ENCODE results near the gene FXYD1.
A peak's percentile ranks its signal among the peaks of the same experiment; 100 is the strongest.

FXYD1 gene

GRCh38 chr19:35107545-35107944, 31.1 kb upstream of the FXYD1 start:
- no peak for DNase-seq (ENCODE audit: low read depth in 3 of 3)

- DNase-seq (ENCODE audit: low read depth in 3 of 3), result no peak
These were observed 29.9 kb upstream of the FXYD1 start for GRCh38 chr19:35108730-35109129.

DNA sequence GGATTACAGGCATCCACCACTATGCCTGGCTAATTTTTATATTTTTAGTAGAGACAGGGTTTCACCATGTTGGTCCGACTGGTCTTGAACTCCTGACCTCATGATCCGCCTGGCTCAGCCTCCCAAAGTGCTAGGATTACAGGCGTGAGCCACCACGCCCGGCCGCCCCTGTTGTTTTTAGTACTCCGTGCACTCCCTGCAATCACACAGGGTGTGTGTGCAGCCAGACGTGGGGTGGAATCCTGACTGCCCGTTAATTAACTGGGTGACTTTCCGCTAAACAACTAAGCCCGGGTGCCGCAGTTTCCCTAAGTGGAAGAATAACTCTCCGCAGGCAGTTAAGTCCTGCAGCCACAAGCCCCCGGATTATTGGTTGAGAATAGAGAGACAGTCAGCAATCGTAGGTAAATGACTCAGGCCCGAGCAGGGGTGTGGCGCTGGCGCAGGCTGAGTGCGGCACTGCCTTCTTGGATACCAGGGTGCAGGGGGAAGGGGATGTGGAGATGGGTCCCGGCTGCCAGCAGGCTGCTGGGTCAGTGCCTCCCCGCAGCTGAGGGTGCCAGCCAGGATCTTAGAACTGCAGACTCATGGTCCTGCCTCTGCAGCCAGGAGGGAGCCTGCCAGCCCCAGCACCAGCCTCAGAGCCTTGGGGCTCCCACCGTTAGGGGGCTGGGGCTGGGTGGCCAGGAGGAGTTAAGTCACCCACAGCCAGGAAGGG, 29.1 kb upstream of the FXYD1 start:
- DNase-seq (ENCODE audit: low read depth in 3 of 3), result no peak

DNA sequence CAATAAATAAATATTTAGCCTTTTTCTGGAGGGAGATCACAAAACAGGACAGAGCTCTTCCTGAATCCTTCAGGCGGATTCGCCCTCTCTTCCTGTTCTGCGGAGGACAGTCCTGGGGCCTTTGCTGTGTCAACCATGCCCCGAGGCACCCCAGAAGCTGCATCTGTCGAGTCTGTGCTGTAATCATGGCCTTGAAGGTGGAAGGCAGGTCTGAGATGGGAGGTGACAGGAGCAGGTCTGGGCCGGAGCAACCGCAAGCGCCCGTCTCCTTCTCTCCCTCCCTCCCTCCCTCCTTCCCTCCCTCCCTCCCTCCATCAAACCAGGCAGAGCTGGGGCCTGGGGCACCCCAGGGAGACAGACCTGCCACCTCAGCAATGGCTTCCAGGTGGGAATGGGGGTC, 27.6 kb upstream of the FXYD1 start:
- no peak for DNase-seq (ENCODE audit: low read depth in 3 of 3)

DNA sequence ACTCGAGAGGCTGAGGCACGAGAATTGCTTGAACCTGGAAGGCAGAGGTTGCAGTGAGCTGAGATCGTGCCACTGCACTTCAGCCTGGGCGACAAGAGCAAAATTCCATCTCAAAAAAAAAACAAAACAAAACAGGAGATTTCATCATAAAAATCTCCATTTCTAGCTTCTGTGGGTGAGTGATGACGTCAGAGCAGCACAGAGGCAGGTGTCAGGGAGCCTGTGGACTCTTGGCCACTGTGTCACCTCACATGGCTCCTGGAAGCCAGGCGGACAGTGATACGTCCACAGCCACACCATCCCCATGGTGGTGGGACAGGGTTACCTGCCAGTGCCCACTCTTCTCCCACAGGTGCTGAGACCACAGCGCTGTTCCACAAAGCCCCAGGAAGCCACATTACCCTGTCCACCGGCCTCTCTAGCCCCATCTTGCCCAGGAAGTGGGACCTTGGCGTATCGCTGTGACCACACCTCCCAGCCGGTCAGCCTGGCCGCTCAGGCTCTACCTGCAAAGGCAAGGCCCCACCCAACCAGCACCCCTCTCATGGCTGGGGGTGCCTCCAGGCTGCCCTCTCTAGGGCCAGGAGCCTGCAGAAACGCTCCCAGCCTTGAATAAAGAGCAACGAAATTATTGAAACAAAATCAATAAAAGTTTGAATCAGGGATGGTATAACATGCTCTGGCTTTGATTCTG, 25.5 kb upstream of the FXYD1 start:
- DNase-seq (ENCODE audit: low read depth in 3 of 3), result no peak

DNA sequence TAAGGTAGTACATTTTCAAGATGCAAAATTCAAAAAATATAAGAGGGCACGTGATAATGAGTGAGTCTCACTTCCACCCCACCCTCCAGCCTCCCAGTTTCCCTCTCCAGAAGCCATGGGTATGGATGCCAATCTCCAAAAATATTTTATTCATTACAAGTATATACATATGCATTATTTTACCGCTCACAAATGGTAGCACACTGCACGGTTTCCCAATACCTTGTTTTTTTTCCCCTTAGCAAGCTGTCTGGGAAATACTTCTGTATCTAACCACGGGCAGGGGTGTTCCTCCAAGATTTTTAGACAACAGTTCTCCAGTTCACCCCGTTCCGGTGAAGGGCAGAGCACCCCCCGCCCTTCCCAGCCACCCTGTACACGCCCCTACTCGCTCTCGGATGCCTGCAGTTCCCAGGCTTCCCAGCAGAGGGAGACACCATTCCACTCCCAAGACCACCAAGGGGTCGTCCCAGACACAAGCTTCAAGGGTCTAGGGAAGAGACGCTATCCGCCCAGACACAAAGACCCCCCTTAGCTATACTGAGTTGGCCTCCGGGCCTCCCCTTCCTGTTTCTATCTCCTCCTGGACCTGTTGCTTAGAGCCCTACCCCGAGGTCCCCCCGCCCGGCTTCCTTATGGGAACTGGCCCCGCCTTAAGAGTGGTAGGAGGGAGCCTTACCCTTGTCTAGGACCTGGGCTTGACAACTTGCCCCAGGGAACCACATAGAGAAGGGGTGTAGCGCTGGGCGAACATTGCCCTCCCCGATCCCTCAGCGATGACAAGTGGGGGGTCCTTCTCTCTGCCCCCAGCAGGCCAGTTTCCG, 24.1 kb upstream of the FXYD1 start:
- peak; percentile 40 to 59 (median 41) for DNase-seq (ENCODE audit: low read depth in 3 of 3)

- DNase-seq (ENCODE audit: low read depth in 3 of 3), result no peak
These were observed 23.3 kb upstream of the FXYD1 start, which contains the start of gene FXYD3 for GRCh38 chr19:35115177-35115951. Gene FXYD3 (plus strand): TSS chr19:35115823. CDS start chr19:35119377, 3,554 bp downstream.

GRCh38 chr19:35116072-35116801, 22.4 kb upstream of the FXYD1 start:
- no peak for DNase-seq (ENCODE audit: low read depth in 3 of 3)

- no peak for DNase-seq (ENCODE audit: low read depth in 3 of 3)
These were observed 21.5 kb upstream of the FXYD1 start for GRCh38 chr19:35117116-35117515.

- no peak for DNase-seq (ENCODE audit: low read depth in 3 of 3)
These were observed 20.8 kb upstream of the FXYD1 start for GRCh38 chr19:35117799-35118198.

DNA sequence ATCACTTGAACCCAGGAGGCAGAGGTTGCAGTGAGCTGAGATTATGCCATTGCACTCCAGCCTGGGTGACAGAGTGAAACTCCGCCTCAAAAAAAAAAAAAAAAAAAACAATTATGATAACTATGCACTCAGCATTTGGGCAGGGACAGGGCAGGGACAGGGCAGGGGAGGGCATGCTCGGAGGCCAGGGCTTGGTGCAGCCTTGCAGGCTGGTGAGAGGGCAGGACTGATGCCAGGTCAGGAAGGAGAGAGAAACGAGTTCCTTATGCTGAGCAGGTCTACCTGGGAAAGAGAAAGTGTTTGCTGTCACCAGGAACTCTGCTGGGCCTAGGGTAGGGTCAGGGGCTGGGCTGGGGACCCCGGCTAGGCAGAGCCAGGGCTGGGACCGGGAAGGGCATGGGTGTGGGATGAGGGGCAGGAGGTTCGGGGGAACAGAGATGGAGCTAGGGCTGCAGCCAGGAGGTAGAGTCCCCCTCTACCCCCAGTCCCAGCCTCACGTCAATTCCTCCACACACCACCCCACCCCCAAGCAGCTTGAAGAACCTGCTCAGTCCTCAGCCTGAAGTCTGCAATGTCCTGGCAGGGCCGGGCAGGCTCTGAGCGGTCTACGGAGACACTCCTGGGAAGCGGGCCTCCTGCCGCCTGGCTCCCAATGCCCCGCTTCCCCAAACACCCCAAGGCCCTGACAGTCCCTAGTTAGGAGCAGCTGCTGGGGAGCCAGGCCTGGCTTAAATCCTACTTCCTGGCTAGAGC, 20.2 kb upstream of the FXYD1 start:
- no peak for DNase-seq (ENCODE audit: low read depth in 3 of 3)

DNA sequence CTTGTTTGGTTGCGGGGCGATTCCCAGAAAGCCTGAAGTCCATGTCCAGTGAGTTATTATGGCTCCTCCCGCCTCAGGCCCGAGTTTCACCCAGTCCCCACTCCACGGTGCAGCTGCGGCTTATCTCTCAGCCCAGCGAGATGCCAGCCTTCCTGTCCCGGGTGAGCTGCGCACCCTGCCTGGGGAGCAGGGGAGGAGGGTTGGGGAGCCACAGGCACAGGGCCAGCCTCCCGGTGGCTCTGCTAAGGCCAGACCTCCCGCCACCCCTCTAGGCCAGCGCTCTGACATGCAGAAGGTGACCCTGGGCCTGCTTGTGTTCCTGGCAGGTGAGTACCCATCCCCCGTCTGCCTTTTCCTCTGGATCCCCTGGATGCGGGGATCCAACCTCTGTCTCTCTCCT, 19.5 kb upstream of the FXYD1 start:
- no peak for DNase-seq (ENCODE audit: low read depth in 3 of 3)

DNA sequence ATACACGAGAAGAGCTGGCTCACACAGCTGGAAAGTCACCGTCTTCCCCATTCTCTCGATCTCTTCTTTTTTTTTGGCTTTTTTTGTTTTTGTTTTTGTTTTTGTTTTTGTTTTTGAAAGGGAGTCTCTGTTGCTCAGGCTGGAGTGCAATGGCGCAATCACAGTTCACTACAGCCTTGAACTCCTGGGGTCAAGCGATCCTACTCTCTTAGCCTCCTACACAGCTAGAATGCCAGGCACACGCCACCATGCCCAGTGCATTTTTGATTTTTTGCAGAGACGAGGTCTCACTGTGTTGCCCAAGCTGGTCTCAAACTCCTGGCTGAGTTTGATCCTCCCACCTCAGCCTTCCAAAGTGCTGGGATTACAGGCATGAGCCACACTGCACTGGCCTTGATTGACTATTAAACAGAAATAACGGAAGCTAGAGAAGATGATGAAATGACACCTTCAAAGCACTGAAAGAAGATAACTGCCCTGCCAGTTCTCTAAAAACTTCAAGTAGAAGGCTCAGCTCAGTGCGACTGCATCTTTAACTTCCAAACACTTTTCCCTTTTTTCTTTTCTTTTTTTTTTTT, 19.0 kb upstream of the FXYD1 start:
- DNase-seq (ENCODE audit: low read depth in 3 of 3), result no peak

GRCh38 chr19:35120492-35120891, 18.1 kb upstream of the FXYD1 start:
- DNase-seq (ENCODE audit: low read depth in 3 of 3), result no peak

- DNase-seq (ENCODE audit: low read depth in 3 of 3), result no peak
These were observed 17.7 kb upstream of the FXYD1 start for GRCh38 chr19:35120898-35121297.

- DNase-seq (ENCODE audit: low read depth in 3 of 3), result no peak
These were observed 15.7 kb upstream of the FXYD1 start for GRCh38 chr19:35122687-35123551.

DNA sequence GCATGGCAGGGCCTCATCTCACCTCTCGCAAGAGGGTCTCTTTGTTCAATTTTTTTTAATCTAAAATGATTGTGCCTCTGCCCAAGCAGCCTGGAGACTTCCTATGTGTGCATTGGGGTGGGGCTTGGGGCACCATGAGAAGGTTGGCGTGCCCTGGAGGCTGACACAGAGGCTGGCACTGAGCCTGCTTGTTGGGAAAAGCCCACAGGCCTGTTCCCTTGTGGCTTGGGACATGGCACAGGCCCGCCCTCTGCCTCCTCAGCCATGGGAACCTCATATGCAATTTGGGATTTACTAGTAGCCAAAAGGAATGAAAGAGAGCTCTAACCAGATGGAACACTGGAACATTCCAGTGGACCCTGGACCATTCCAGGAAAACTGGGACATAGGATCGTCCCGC, 15.1 kb upstream of the FXYD1 start:
- DNase-seq (ENCODE audit: low read depth in 3 of 3), result no peak

- DNase-seq (ENCODE audit: low read depth in 3 of 3), result peak; percentile 75 to 79 (median 77)
These were observed 14.2 kb upstream of the FXYD1 start for GRCh38 chr19:35124098-35125060.
